Neuronal stem cell (in vitro differentiated cells): ENCODE results near the gene NDUFB11.

ENCODE experiments used
- DNase-seq: peaks from one replicate; pipeline ENCODE4 v3.0.0-alpha.2; 2013; ENCODE audit warnings: low spot score
- H2AFZ ChIP-seq: one replicate; pipeline ENCODE4 v1.6.1; 2013; ENCODE audit warnings: mild to moderate bottlenecking, low read length, inconsistent platforms
- H2AK5ac ChIP-seq: 2 replicates; pipeline ENCODE4 v1.6.1; 2013; ENCODE audit warnings: low read depth, mild to moderate bottlenecking, inconsistent platforms, low read length, moderate library complexity, mixed read lengths
- H2BK120ac ChIP-seq: 2 replicates; pipeline ENCODE4 v1.6.1; 2013; ENCODE audit warnings: low read depth, mild to moderate bottlenecking, inconsistent platforms, low read length, moderate library complexity, mixed read lengths
- H2BK12ac ChIP-seq: one replicate; pipeline ENCODE4 v1.6.1; 2013; ENCODE audit warnings: low read length, inconsistent platforms
- H2BK15ac ChIP-seq: 2 replicates; pipeline ENCODE4 v1.6.1; 2013; ENCODE audit warnings: mild to moderate bottlenecking, low read length, inconsistent platforms, mixed read lengths
- H2BK5ac ChIP-seq: one replicate; pipeline ENCODE4 v1.6.1; 2013; ENCODE audit warnings: inconsistent platforms, mild to moderate bottlenecking, low read length, moderate library complexity
- H3K14ac ChIP-seq: one replicate; pipeline ENCODE4 v1.6.1; 2013; ENCODE audit warnings: low read length, inconsistent platforms
- H3K18ac ChIP-seq: 2 replicates; pipeline ENCODE4 v1.6.1; 2013; ENCODE audit warnings: low read length, inconsistent platforms
- H3K23ac ChIP-seq: 2 replicates; pipeline ENCODE4 v1.6.1; 2013; ENCODE audit warnings: low read depth, mild to moderate bottlenecking, mixed read lengths, low read length, inconsistent platforms; ENCODE audit not compliant: poor library complexity
- H3K27ac ChIP-seq: replicated peaks from 3 replicates; pipeline ENCODE4 v1.5.1; 2013; ENCODE audit warnings: low read length, inconsistent platforms
- H3K27me3 ChIP-seq, 3 experiments: 2 replicates each; pipeline ENCODE4 v1.6.1; 2013; ENCODE audit warnings: low read length in 3 of 3, mild to moderate bottlenecking in 2 of 3, inconsistent platforms in 1 of 3, low read depth in 1 of 3, mixed read lengths in 1 of 3, moderate library complexity in 1 of 3; ENCODE audit not compliant: control insufficient read depth in 3 of 3, insufficient read depth in 3 of 3
- H3K36me3 ChIP-seq, 2 donors: replicated peaks in 1 of 2; 2 replicates each; pipeline ENCODE4 v1.6.1; 2013; ENCODE audit warnings: low read length in 2 of 2; ENCODE audit not compliant: control insufficient read depth in 2 of 2, insufficient read depth in 2 of 2
- H3K4ac ChIP-seq: 2 replicates; pipeline ENCODE4 v1.6.1; 2013; ENCODE audit warnings: inconsistent platforms, mild to moderate bottlenecking, low read length, moderate library complexity
- H3K4me1 ChIP-seq, 2 donors: 1 replicate in 1 of 2; 2 replicates in 1 of 2; pipeline ENCODE4 v1.6.1; 2013; ENCODE audit warnings: low read length in 2 of 2, low read depth in 1 of 2; ENCODE audit not compliant: control insufficient read depth in 2 of 2, insufficient read depth in 1 of 2
- H3K4me2 ChIP-seq: one replicate; pipeline ENCODE4 v1.6.1; 2013; ENCODE audit warnings: mild to moderate bottlenecking, low read length, inconsistent platforms; ENCODE audit not compliant: insufficient read depth, poor library complexity, severe bottlenecking
- H3K4me3 ChIP-seq, 2 donors: 2 replicates each; pipeline ENCODE4 v1.5.1; 2013; ENCODE audit warnings: low read length in 2 of 2, mild to moderate bottlenecking in 2 of 2, inconsistent platforms in 1 of 2, moderate library complexity in 1 of 2
- H3K79me1 ChIP-seq: one replicate; pipeline ENCODE4 v1.6.1; 2013; ENCODE audit warnings: low read depth, mild to moderate bottlenecking, inconsistent platforms, low read length, moderate library complexity
- H3K9ac ChIP-seq: one replicate; pipeline ENCODE4 v1.6.1; 2013; ENCODE audit warnings: mild to moderate bottlenecking, low read depth, low read length, inconsistent platforms; ENCODE audit not compliant: poor library complexity
- H3K9me3 ChIP-seq, 2 donors: replicated peaks in 1 of 2; 2 replicates each; pipeline versions ENCODE3 to v1.6.1; 2013; ENCODE audit warnings: low read length in 2 of 2, mild to moderate bottlenecking in 2 of 2, inconsistent platforms in 1 of 2, low read depth in 1 of 2, mixed read lengths in 1 of 2, moderate library complexity in 1 of 2; ENCODE audit not compliant: control insufficient read depth in 2 of 2, insufficient read depth in 1 of 2
- H4K8ac ChIP-seq: one replicate; pipeline ENCODE4 v1.6.1; 2013; ENCODE audit warnings: low read depth, mild to moderate bottlenecking, inconsistent platforms, low read length, moderate library complexity
- H4K91ac ChIP-seq: one replicate; pipeline ENCODE4 v1.6.1; 2013; ENCODE audit warnings: low read length, low read depth, mild to moderate bottlenecking, inconsistent platforms; ENCODE audit not compliant: poor library complexity
- WGBS, 2 donors: extraction: QIAGEN DNeasy Blood & Tissue Kit; methylation state at CpG; one replicate each; pipeline ENCODE4 v1.1.7; 2013; ENCODE audit warnings: missing lambda C conversion rate in 2 of 2, mixed read lengths in 1 of 2; ENCODE audit not compliant: insufficient read length in 2 of 2, insufficient replicate concordance in 1 of 2; ENCODE audit errors: extremely low coverage in 2 of 2; 5-methylcytosine and 5-hydroxymethylcytosine counted together

Gene NDUFB11

DNA sequence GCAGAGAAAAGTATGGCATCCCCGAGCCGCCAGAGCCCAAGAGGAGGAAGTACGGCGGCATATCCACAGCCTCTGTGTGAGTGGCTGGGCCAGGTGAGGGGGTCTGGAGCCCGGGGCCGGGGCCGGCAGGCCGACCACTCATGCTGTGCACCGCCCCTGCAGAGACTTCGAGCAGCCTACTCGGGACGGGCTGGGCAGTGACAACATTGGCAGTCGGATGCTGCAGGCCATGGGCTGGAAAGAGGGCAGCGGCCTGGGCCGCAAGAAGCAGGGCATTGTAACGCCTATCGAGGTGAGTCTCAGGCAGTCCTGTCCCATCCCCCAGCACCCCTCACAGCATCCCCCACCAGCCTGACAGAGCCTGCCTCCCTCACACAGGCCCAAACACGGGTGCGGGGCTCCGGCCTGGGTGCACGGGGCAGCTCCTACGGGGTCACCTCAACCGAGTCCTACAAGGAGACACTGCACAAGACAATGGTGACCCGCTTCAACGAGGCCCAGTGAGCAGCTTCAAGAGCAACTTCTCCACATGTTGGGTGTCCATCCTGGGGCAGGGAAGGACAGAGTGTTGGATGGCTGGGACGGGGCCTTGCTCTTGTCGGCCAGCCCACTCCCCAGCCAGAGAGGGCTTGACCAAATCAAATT lies 41.7 kb upstream of the NDUFB11 start:
- no peaks in the 10 kb centered on the region for H3K9me3 ChIP-seq
- peaks cover 16 to 56% of the 10 kb centered on the region in 2 donors for H3K36me3 ChIP-seq
- no peak overlapping the region for H2AK5ac ChIP-seq
- no peak for DNase-seq
- no peak overlapping the region for H3K4me3 ChIP-seq
- no peak overlapping the region for H2AFZ ChIP-seq
- no peak overlapping the region for H3K4me2 ChIP-seq
- H3K4ac ChIP-seq = no peak overlapping the region
- H3K79me1 ChIP-seq = no peaks in the 10 kb centered on the region
- WGBS, 2 donors = no CpG with 5 or more reads among the region's 27 CpGs
- H3K27ac ChIP-seq = no peak overlapping the region
- H2BK15ac ChIP-seq = no peak overlapping the region
- no peak overlapping the region for H4K91ac ChIP-seq
- no peak overlapping the region for H2BK5ac ChIP-seq
- H3K18ac ChIP-seq = no peak overlapping the region
- no peak overlapping the region for H4K8ac ChIP-seq
- H3K23ac ChIP-seq = no peak overlapping the region
- no peak overlapping the region for H2BK12ac ChIP-seq
- H3K4me1 ChIP-seq = peaks cover 0 to 2% of the 10 kb centered on the region in 2 donors
- H3K9ac ChIP-seq = no peak overlapping the region
- no peak overlapping the region for H2BK120ac ChIP-seq
- H3K27me3 ChIP-seq = peaks cover 0 to 38% (median 0%) of the 10 kb centered on the region in 3 experiments
- no peak overlapping the region for H3K14ac ChIP-seq

DNA sequence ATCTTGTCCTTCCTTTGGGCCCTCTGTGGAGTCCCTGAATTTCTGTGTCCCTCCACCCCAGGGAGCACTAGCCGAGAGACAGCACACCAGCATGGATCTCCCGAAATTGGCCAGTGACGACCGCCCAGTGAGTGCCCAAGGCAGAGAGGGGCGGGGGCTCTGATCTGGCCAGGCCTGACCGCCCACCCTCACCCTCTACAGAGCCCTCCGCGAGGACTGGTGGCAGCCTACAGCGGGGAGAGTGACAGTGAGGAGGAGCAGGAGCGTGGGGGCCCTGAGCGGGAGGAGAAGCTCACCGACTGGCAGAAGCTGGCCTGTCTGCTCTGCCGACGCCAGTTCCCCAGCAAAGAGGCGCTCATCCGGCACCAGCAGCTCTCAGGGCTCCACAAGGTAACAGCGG lies 40.7 kb upstream of the NDUFB11 start:
- no peak overlapping the region for H3K14ac ChIP-seq
- H3K4me1 ChIP-seq = no peaks in the 10 kb centered on the region
- no peak overlapping the region for H4K8ac ChIP-seq
- H2AFZ ChIP-seq = no peak overlapping the region
- no peak overlapping the region for H3K4ac ChIP-seq
- peaks cover 0 to 43% (median 0%) of the 10 kb centered on the region in 3 experiments for H3K27me3 ChIP-seq
- H3K9ac ChIP-seq = no peak overlapping the region
- no peak overlapping the region for H4K91ac ChIP-seq
- H2BK5ac ChIP-seq = no peak overlapping the region
- H2BK12ac ChIP-seq = no peak overlapping the region
- WGBS, 2 donors = no CpG with 5 or more reads among the region's 17 CpGs
- H2BK15ac ChIP-seq = no peak overlapping the region
- H3K79me1 ChIP-seq = no peaks in the 10 kb centered on the region
- H3K18ac ChIP-seq = no peak overlapping the region
- H3K4me2 ChIP-seq = no peak overlapping the region
- DNase-seq = no peak
- H3K36me3 ChIP-seq = peaks cover 18 to 66% of the 10 kb centered on the region in 2 donors
- H3K27ac ChIP-seq = no peak overlapping the region
- H3K9me3 ChIP-seq = no peaks in the 10 kb centered on the region
- H2BK120ac ChIP-seq = no peak overlapping the region
- H3K23ac ChIP-seq = no peak overlapping the region
- no peak overlapping the region for H3K4me3 ChIP-seq
- H2AK5ac ChIP-seq = no peak overlapping the region

DNA sequence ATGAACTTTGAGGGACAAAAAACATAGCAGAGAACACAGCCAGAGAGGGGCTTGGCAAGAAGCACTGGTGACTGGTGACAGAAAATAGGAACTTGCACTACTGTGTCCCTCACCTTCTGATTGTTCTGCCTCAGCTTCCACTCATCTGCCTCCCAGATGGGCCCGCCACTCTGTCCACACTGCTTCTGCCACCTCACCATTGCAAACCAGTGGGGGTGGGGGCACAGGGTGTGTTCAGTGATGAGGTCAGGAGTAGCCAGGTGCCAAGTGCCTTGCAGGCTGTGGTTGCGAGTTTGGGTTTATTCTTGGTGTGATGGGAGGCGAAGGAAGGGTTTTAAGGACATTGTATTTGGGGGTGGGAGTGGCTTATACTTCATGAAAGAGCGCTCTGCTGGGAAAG lies 40.0 kb upstream of the NDUFB11 start:
- Histone ChIP-seq H3K27ac (no peak overlapping the region), H3K27me3 (peaks cover 0 to 46% (median 0%) of the 10 kb centered on the region in 3 experiments), H3K18ac (no peak overlapping the region), H3K79me1 (no peaks in the 10 kb centered on the region), H3K4me2 (no peak overlapping the region), H3K9ac (no peak overlapping the region), H3K23ac (no peak overlapping the region), H2BK5ac (no peak overlapping the region), H3K36me3 (peaks cover 20 to 73% of the 10 kb centered on the region in 2 donors), H2AFZ (no peak overlapping the region), H3K4me3 (no peak overlapping the region), H2AK5ac (no peak overlapping the region), H3K4ac (no peak overlapping the region), H3K4me1 (no peaks in the 10 kb centered on the region), H3K9me3 (no peaks in the 10 kb centered on the region), H2BK12ac (no peak overlapping the region), H4K8ac (no peak overlapping the region), H3K14ac (no peak overlapping the region), H2BK120ac (no peak overlapping the region), H4K91ac (no peak overlapping the region), H2BK15ac (no peak overlapping the region)
- DNase-seq = no peak
- no CpG with 5 or more reads among the region's 4 CpGs for WGBS, 2 donors

DNA sequence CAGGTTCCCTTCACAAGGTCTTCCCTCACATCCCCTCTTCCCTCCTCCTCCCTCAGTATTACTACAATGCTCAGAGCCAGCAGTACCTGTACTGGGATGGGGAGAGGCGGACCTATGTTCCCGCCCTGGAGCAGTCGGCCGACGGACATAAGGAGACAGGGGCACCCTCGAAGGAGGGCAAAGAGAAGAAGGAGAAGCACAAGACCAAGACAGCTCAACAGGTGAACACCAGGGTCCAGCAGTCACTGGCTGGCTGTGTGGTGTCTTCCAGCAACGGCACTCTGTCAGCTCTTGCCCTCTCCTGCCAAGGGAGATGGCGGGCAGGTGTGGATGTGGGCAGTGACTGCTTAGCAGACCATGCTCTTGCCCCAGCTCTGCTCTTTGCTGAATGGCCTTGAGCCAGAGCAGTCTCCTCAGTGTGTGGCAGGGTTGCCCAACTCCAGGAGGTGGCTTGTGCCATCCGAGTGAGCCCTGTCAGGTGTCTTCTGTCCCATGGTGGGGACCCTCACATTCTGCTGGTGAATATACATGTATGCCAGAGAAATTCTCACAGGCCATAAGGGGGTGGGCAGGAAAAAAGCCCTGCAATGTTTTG lies 37.7 kb upstream of the NDUFB11 start:
- Histone ChIP-seq H2AK5ac (no peak overlapping the region), H3K23ac (no peak overlapping the region), H2BK5ac (no peak overlapping the region), H2AFZ (no peak overlapping the region), H3K36me3 (peaks cover 31 to 92% of the 10 kb centered on the region in 2 donors), H3K9me3 (no peaks in the 10 kb centered on the region), H2BK12ac (no peak overlapping the region), H4K91ac (no peak overlapping the region), H2BK120ac (no peak overlapping the region), H3K4me3 (no peak overlapping the region), H3K27ac (no peak overlapping the region), H2BK15ac (no peak overlapping the region), H3K18ac (no peak overlapping the region), H3K4me2 (no peak overlapping the region), H3K79me1 (no peaks in the 10 kb centered on the region), H3K4me1 (no peaks in the 10 kb centered on the region), H3K4ac (no peak overlapping the region), H3K14ac (no peak overlapping the region), H3K27me3 (peaks cover 0 to 65% (median 0%) of the 10 kb centered on the region in 3 experiments), H4K8ac (no peak overlapping the region), H3K9ac (no peak overlapping the region)
- WGBS, 2 donors = no CpG with 5 or more reads among the region's 9 CpGs
- DNase-seq = no peak
